H1 (cell line): ENCODE results near the gene DENND6B. TPM values are rescaled to one million over a fixed set of nuclear protein-coding genes. Genes with fewer than 3 reads are reported as not detected.

Source experiments
- CTCF ChIA-PET: fragments of 300-600 bp; sonication (Branson Sonifier 250); formaldehyde crosslinking; loops from one replicate; lab custom pipeline; 2021; ENCODE audit not compliant: partially characterized antibody; lab: Charles Lee
- POLR2A ChIA-PET: fragments of 300-600 bp; sonication (Branson Sonifier 250); formaldehyde crosslinking; loops from one replicate; lab custom pipeline; 2021; ENCODE audit warnings: inconsistent platforms; ENCODE audit not compliant: partially characterized antibody; lab: Charles Lee
- DNase-seq, 2 experiments: peaks; one replicate each; pipeline versions ENCODE4 v3.0.0 to v3.0.0-alpha.2; 2010 to 2022; ENCODE audit warnings: low spot score in 2 of 2, low read depth in 1 of 2, mixed read lengths in 1 of 2
- FAIRE-seq: peaks from 2 replicates; lab custom pipeline; 2011; peaks lifted over from hg19 to GRCh38; lab: Jason Lieb, UNC
- H2AFZ ChIP-seq: 2 replicates; pipeline ENCODE4 v1.8.1; 2012; ENCODE audit warnings: low read length, inconsistent platforms
- H2AK5ac ChIP-seq: 2 replicates; pipeline ENCODE4 v1.6.1; 2013; ENCODE audit warnings: low read depth, low read length
- H2BK120ac ChIP-seq: replicated peaks from 2 replicates; pipeline ENCODE3; 2013; ENCODE audit warnings: low read depth, low read length, inconsistent platforms
- H2BK12ac ChIP-seq: 2 replicates; pipeline ENCODE4 v1.6.1; 2013; ENCODE audit warnings: low read depth, low read length
- H2BK15ac ChIP-seq: 2 replicates; pipeline ENCODE4 v1.6.1; 2013; ENCODE audit warnings: low read length
- H2BK20ac ChIP-seq: 2 replicates; pipeline ENCODE4 v1.6.1; 2013; ENCODE audit warnings: low read length
- H2BK5ac ChIP-seq: 2 replicates; pipeline ENCODE4 v1.6.1; 2013; ENCODE audit warnings: low read depth, low read length
- H3K14ac ChIP-seq: 2 replicates; pipeline ENCODE4 v1.6.1; 2013; ENCODE audit warnings: inconsistent platforms; ENCODE audit not compliant: insufficient read length
- H3K18ac ChIP-seq: 2 replicates; pipeline ENCODE4 v1.6.1; 2013; ENCODE audit warnings: low read length; ENCODE audit errors: extremely low read depth
- H3K23ac ChIP-seq: 2 replicates; pipeline ENCODE4 v1.6.1; 2013; ENCODE audit warnings: inconsistent platforms; ENCODE audit not compliant: insufficient read length
- H3K23me2 ChIP-seq: 2 replicates; pipeline ENCODE4 v1.6.1; 2013; ENCODE audit warnings: low read depth, low read length
- H3K27ac ChIP-seq: 2 replicates; pipeline ENCODE4 v1.6.1; 2011; ENCODE audit warnings: low read depth, low read length, inconsistent platforms
- H3K27me3 ChIP-seq, 4 experiments: replicated peaks in 1 of 4; 1 replicate in 1 of 4; 2 replicates in 3 of 4; pipeline versions ENCODE4 v1.6.1 to v1.8.1; 2011 to 2013; ENCODE audit warnings: low read length in 3 of 4, mild to moderate bottlenecking in 3 of 4, inconsistent platforms in 2 of 4, mixed read lengths in 2 of 4, moderate library complexity in 1 of 4; ENCODE audit not compliant: control insufficient read depth in 3 of 4, insufficient read depth in 3 of 4; ENCODE audit errors: extremely low read depth in 1 of 4
- H3K36me3 ChIP-seq, 4 experiments: 2 replicates each; pipeline versions ENCODE4 v1.6.1 to v1.8.1; 2011 to 2013; ENCODE audit warnings: mild to moderate bottlenecking in 4 of 4, low read length in 3 of 4, moderate library complexity in 2 of 4, control low read depth in 1 of 4, inconsistent platforms in 1 of 4; ENCODE audit not compliant: insufficient read depth in 4 of 4, control insufficient read depth in 2 of 4
- H3K4ac ChIP-seq: replicated peaks from 2 replicates; pipeline ENCODE3; 2013; ENCODE audit warnings: low read length, low read depth, mixed read lengths, inconsistent platforms; ENCODE audit not compliant: insufficient read length
- H3K4me1 ChIP-seq, 4 experiments: replicated peaks in 1 of 4; 1 replicate in 1 of 4; 2 replicates in 3 of 4; pipeline versions ENCODE4 v1.6.1 to v1.8.1; 2011 to 2013; ENCODE audit warnings: low read length in 3 of 4, inconsistent platforms in 2 of 4, mixed read lengths in 1 of 4; ENCODE audit not compliant: insufficient read depth in 4 of 4, control insufficient read depth in 3 of 4
- H3K4me2 ChIP-seq, 2 experiments: 2 replicates each; pipeline versions ENCODE4 v1.6.1 to v1.8.1; 2011 to 2013; ENCODE audit warnings: low read depth in 2 of 2, low read length in 2 of 2, control low read depth in 1 of 2, inconsistent platforms in 1 of 2, mild to moderate bottlenecking in 1 of 2; ENCODE audit not compliant: insufficient read depth in 1 of 2
- H3K4me3 ChIP-seq, 4 experiments: fragments of 200-600, 300-600 bp in 1 of 4; sonication (generic), shearing (Covaris generic), sonication (Bioruptor Twin) in 1 of 4; 2 replicates each; pipeline versions ENCODE4 v1.5.1 to v1.8.1; 2011 to 2016; ENCODE audit warnings: low read length in 4 of 4, low read depth in 3 of 4, control low read depth in 2 of 4, inconsistent platforms in 2 of 4, mild to moderate bottlenecking in 2 of 4, mixed read lengths in 1 of 4, moderate library complexity in 1 of 4; ENCODE audit not compliant: insufficient read depth in 2 of 4; ENCODE audit errors: extremely low read depth in 1 of 4
- H3K56ac ChIP-seq: replicated peaks from 2 replicates; pipeline ENCODE3; 2013; ENCODE audit warnings: low read depth, mild to moderate bottlenecking, mixed read lengths, low read length, inconsistent platforms; ENCODE audit not compliant: insufficient read length
- H3K79me1 ChIP-seq: 2 replicates; pipeline ENCODE4 v1.6.1; 2013; ENCODE audit warnings: low read depth, low read length, control low read depth
- H3K79me2 ChIP-seq, 2 experiments: 2 replicates each; pipeline versions ENCODE4 v1.6.1 to v1.8.1; 2012 to 2013; ENCODE audit warnings: low read length in 2 of 2, mild to moderate bottlenecking in 2 of 2, inconsistent platforms in 1 of 2; ENCODE audit not compliant: insufficient read depth in 2 of 2, control insufficient read depth in 1 of 2
- H3K9ac ChIP-seq, 4 experiments: replicated peaks in 1 of 4; 1 replicate in 1 of 4; 2 replicates in 3 of 4; pipeline versions ENCODE4 v1.6.1 to v1.8.1; 2011 to 2013; ENCODE audit warnings: low read depth in 3 of 4, low read length in 3 of 4, control low read depth in 2 of 4, mild to moderate bottlenecking in 2 of 4, moderate library complexity in 2 of 4, inconsistent platforms in 1 of 4; ENCODE audit errors: extremely low read depth in 1 of 4
- H3K9me3 ChIP-seq, 2 experiments: 2 replicates each; pipeline versions ENCODE4 v1.6.1 to v1.8.1; 2012 to 2013; ENCODE audit warnings: mild to moderate bottlenecking in 2 of 2, moderate library complexity in 2 of 2, control low read depth in 1 of 2, inconsistent platforms in 1 of 2, low read depth in 1 of 2, low read length in 1 of 2, mixed read lengths in 1 of 2; ENCODE audit not compliant: insufficient read depth in 2 of 2
- H4K20me1 ChIP-seq, 2 experiments: replicated peaks in 1 of 2; 2 replicates each; pipeline versions ENCODE3 to v1.8.1; 2011 to 2013; ENCODE audit warnings: inconsistent platforms in 2 of 2, low read length in 2 of 2, mild to moderate bottlenecking in 1 of 2; ENCODE audit not compliant: insufficient read depth in 2 of 2, control insufficient read depth in 1 of 2
- H4K5ac ChIP-seq: 2 replicates; pipeline ENCODE4 v1.6.1; 2013; ENCODE audit warnings: low read length, low read depth, mixed read lengths, inconsistent platforms; ENCODE audit not compliant: insufficient read length
- H4K8ac ChIP-seq: 2 replicates; pipeline ENCODE4 v1.8.0; 2013; ENCODE audit warnings: mild to moderate bottlenecking, moderate library complexity, low read length, inconsistent platforms; ENCODE audit not compliant: insufficient read depth; ENCODE audit errors: extremely low read depth
- H4K91ac ChIP-seq: replicated peaks from 2 replicates; pipeline ENCODE3; 2013; ENCODE audit warnings: low read length, mixed read lengths, inconsistent platforms; ENCODE audit not compliant: insufficient read length
- ASH2L ChIP-seq: fragments of 200-600, 300-600 bp; sonication (generic); IDR thresholded peaks from one replicate; pipeline ENCODE4 v1.7.1; 2017; ENCODE audit warnings: low read length
- HDAC6 ChIP-seq: IDR thresholded peaks from one replicate; pipeline ENCODE4 v1.7.1; 2012; ENCODE audit warnings: low read depth, mild to moderate bottlenecking, inconsistent platforms, low read length, moderate library complexity
- SAP30 ChIP-seq: fragments of 300-600 bp; sonication (generic); IDR thresholded peaks from 2 replicates; pipeline ENCODE4 v1.7.1; 2012; ENCODE audit warnings: low read length, moderate library complexity, mild to moderate bottlenecking, inconsistent platforms; ENCODE audit not compliant: insufficient read depth, insufficient replicate concordance
- SIRT6 ChIP-seq: IDR thresholded peaks from one replicate; pipeline ENCODE4 v1.7.1; 2012; ENCODE audit warnings: low read length, inconsistent platforms
- WGBS, 2 experiments: shearing (Covaris generic) in 1 of 2; methylation state at CpG; one replicate each; pipeline versions ENCODE4 v1.1.6 to v1.1.7; 2013 to 2015; ENCODE audit warnings: low lambda C conversion rate in 2 of 2, mixed read lengths in 2 of 2, inconsistent platforms in 1 of 2, low coverage in 1 of 2, missing lambda C conversion rate in 1 of 2; ENCODE audit not compliant: insufficient replicate concordance in 2 of 2, insufficient coverage in 1 of 2, insufficient read length in 1 of 2; ENCODE audit errors: extremely low coverage in 1 of 2, missing lambda C conversion rate in 1 of 2; 5-methylcytosine and 5-hydroxymethylcytosine counted together
- polyA plus RNA-seq, 7 experiments: library from polyadenylated mRNA; depleted of rRNA in 3 of 7; stranded (reverse) in 5 of 7; unstranded in 2 of 7; fragments of >200 nt in 5 of 7; fragments of 200-250 nt in 2 of 7; gene quantifications; 1 replicate in 5 of 7; 2 replicates in 1 of 7; 4 replicates in 1 of 7; pipeline versions ENCODE4 v1.2.1 to v1.2.3, GENCODE V29; 2011 to 2013; ENCODE audit warnings: missing spikeins in 2 of 7, mixed read lengths in 2 of 7
- total RNA-seq: library from RNA; stranded (reverse); fragmentation: NEBNext Ultra II Directional; extraction: Animal tissue kit (Norgen Biotek cat#: 25700); gene quantifications from 2 replicates; pipeline ENCODE4 v1.2.1, GENCODE V29; 2021
- TF ChIP-seq, protein P1 (sequence below), 3 experiments: IDR thresholded peaks; 1 replicate in 2 of 3; 2 replicates in 1 of 3; pipeline versions ENCODE4 v1.5.1 to v1.6.1; 2011; ENCODE audit warnings: low read length in 3 of 3, mild to moderate bottlenecking in 3 of 3, inconsistent platforms in 2 of 3, low read depth in 1 of 3, moderate library complexity in 1 of 3; ENCODE audit not compliant: insufficient read depth in 1 of 3; ENCODE audit errors: control extremely low read depth in 1 of 3
- TF ChIP-seq, protein P2 (sequence below): IDR thresholded peaks from 2 replicates; pipeline ENCODE4 v1.6.1; 2012; ENCODE audit warnings: low read length, inconsistent platforms

Gene DENND6B
- total and polyA plus RNA-seq, 2 of the 8 experiments (the other 6 are each of a cell fraction or from before 2014, with no cell fraction given), result 1.1 to 1.9 TPM

DNA sequence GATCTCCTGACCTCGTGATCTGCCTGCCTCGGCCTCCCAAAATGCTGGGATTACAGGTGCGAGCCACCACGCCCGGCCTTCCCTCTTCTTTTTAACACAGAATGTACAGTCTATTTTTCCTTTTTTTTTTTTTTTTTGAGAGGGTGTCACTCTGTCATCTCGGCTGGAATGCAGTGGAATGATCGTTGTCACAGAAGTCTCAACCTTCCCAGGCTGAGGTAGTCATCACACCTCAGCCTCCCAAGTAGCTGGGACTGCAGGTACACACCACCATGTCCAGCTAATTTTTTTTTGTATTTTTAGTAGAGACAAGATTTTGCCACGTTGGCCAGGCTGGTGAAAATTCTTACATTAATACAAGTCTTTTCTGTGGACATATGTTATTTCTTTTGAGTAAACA lies 29.4 kb upstream of the DENND6B start:
- no peak for FAIRE-seq
- DNase-seq, result no peak
- Histone ChIP-seq H2BK12ac (no peak overlapping the region), H3K4me1 (no peaks in the 10 kb centered on the region), H2BK15ac (no peak overlapping the region), H3K18ac (no peak overlapping the region), H3K27me3 (no peaks in the 10 kb centered on the region), H3K56ac (no peak overlapping the region), H3K36me3 (no peaks in the 10 kb centered on the region), H3K23ac (no peak overlapping the region), H2BK20ac (no peak overlapping the region), H3K23me2 (no peaks in the 10 kb centered on the region), H3K4ac (no peak overlapping the region), H2AFZ (no peak overlapping the region), H4K91ac (no peak overlapping the region), H3K27ac (no peak overlapping the region), H3K4me2 (no peak overlapping the region), H2BK5ac (no peak overlapping the region), H3K9ac (no peak overlapping the region), H4K8ac (no peak overlapping the region), H3K9me3 (no peaks in the 10 kb centered on the region), H4K5ac (no peak overlapping the region), H2AK5ac (no peak overlapping the region), H3K4me3 (no peak overlapping the region), H3K79me1 (peaks cover 10% of the 10 kb centered on the region; the same call in 1 of the 2 replicates), H4K20me1 (peaks cover 0 to 5% of the 10 kb centered on the region in 2 experiments), H3K14ac (no peak overlapping the region), H2BK120ac (no peak overlapping the region), H3K79me2 (peaks cover 6 to 40% of the 10 kb centered on the region in 2 experiments; a peak in 3 of 4 replicates)
- POLR2A ChIA-PET, result no interaction called here
- 93% methylated on average over 7 of the region's 8 CpGs; no CpG with 5 or more reads in 1 of the 2 experiments for WGBS, 2 experiments
- CTCF ChIA-PET, result interaction anchor here (0.8 kb wide), 1 partner anchor 14 kb away, joined by 3 read pairs; no protein-coding TSS in a partner anchor
- TF ChIP-seq, protein P1, sequence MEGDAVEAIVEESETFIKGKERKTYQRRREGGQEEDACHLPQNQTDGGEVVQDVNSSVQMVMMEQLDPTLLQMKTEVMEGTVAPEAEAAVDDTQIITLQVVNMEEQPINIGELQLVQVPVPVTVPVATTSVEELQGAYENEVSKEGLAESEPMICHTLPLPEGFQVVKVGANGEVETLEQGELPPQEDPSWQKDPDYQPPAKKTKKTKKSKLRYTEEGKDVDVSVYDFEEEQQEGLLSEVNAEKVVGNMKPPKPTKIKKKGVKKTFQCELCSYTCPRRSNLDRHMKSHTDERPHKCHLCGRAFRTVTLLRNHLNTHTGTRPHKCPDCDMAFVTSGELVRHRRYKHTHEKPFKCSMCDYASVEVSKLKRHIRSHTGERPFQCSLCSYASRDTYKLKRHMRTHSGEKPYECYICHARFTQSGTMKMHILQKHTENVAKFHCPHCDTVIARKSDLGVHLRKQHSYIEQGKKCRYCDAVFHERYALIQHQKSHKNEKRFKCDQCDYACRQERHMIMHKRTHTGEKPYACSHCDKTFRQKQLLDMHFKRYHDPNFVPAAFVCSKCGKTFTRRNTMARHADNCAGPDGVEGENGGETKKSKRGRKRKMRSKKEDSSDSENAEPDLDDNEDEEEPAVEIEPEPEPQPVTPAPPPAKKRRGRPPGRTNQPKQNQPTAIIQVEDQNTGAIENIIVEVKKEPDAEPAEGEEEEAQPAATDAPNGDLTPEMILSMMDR (IDR thresholded peaks at IDR 0.05; ENCODE audit: control extremely low read depth in 1 of 3, insufficient read depth in 1 of 3, low read depth in 1 of 3, low read length in 3 of 3), result no peak
- TF ChIP-seq ASH2L, result no peak
- no peak for TF ChIP-seq HDAC6
- TF ChIP-seq, protein P2, sequence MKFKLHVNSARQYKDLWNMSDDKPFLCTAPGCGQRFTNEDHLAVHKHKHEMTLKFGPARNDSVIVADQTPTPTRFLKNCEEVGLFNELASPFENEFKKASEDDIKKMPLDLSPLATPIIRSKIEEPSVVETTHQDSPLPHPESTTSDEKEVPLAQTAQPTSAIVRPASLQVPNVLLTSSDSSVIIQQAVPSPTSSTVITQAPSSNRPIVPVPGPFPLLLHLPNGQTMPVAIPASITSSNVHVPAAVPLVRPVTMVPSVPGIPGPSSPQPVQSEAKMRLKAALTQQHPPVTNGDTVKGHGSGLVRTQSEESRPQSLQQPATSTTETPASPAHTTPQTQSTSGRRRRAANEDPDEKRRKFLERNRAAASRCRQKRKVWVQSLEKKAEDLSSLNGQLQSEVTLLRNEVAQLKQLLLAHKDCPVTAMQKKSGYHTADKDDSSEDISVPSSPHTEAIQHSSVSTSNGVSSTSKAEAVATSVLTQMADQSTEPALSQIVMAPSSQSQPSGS, result no peak
- TF ChIP-seq SAP30, result no peak
- TF ChIP-seq SIRT6, result no peak
